ENCODE results near the gene SEPTIN6. TPM values are rescaled to one million over a fixed set of nuclear protein-coding genes. Genes with fewer than 3 reads are reported as not detected.

SEPTIN6 gene
- total and polyA plus RNA-seq, 7 experiments from 2014 or later = 151 to 315 (median 221) TPM

DNA sequence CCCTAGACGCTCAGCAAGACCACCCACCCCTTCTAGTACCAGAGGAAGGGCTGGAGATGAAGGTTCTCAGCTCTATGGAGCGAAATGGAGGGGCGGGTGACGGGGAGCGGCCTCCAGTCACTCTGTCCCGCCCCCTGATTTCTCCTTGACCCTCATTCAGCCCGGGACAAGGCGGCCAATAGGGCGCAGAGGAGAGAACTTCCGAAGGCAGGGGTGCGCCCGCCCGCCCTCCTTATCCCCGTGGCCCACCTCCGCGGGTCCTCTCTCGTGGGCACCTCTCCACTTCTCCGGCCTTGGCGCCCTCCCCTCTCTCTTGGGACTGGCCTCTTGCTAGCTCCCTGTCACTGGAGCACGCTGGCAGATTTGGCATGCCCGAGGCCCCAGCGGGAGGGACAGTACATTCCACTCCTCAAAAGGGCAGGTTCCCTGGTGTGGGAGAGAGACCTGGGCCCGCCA lies 1.1 kb upstream of the SEPTIN6 start:
- Histone ChIP-seq H3K27ac (ENCODE audit: low read depth, low read length) (peak overlapping the region; percentile 89), H3K4me1 (ENCODE audit: control insufficient read depth in 2 of 2, insufficient read depth in 2 of 2, low read length in 2 of 2) (peaks cover 0 to 5% of the 10 kb centered on the region in 2 donors), H3K9me3 (ENCODE audit: control insufficient read depth in 2 of 3, low read length in 3 of 3) (no peaks in the 10 kb centered on the region), H3K27me3 (ENCODE audit: control insufficient read depth in 2 of 2, insufficient read depth in 2 of 2, low read length in 2 of 2) (no peaks in the 10 kb centered on the region), H3K36me3 (ENCODE audit: control insufficient read depth in 2 of 3, insufficient read depth in 3 of 3, low read length in 3 of 3) (peaks cover 0 to 10% (median 0%) of the 10 kb centered on the region in 3 experiments), H3K4me3 (ENCODE audit: low read length) (peak overlapping the region; percentile 77)
- no peak for ATAC-seq
- H3K4me1 Mint-ChIP-seq = peaks cover 9 to 38% (median 14%) of the 10 kb centered on the region in 7 donors
- no peaks in the 10 kb centered on the region for H3K9me3 Mint-ChIP-seq
- intact Hi-C loops (cut with micrococcal nuclease) = loop anchor here (1.0 to 5.0 kb wide), 16 partner anchors 15 to 227 kb away; partner anchors contain the start of genes NDUFA1 (in 2 of the 2), NKRF (in 2 of the 2), RNF113A (in 2 of the 2) and RPL39 (in 2 of the 2)
- no peaks in the 10 kb centered on the region for H3K27me3 Mint-ChIP-seq
- CTCF ChIA-PET = interaction anchor here (0.5 to 3.5 kb wide), 3 partner anchors 19 to 206 kb away, joined by 3 to 20 read pairs (median 4); no protein-coding TSS in a partner anchor
- H3K36me3 Mint-ChIP-seq = peaks cover 0 to 21% (median 4%) of the 10 kb centered on the region in 5 donors
- peak overlapping the region; percentile 48 to 98 (median 67) for H3K27ac Mint-ChIP-seq
- POLR2A ChIA-PET = interaction anchor here (1.2 to 13.5 kb wide), 8 partner anchors 10 to 97 kb away, joined by 3 to 290 read pairs (median 18); partner anchors contain the start of genes NKRF, RPL39 and SOWAHD
- peak overlapping the region; percentile 75 to 100 (median 99) for H3K4me3 Mint-ChIP-seq
- no peak for DNase-seq

DNA sequence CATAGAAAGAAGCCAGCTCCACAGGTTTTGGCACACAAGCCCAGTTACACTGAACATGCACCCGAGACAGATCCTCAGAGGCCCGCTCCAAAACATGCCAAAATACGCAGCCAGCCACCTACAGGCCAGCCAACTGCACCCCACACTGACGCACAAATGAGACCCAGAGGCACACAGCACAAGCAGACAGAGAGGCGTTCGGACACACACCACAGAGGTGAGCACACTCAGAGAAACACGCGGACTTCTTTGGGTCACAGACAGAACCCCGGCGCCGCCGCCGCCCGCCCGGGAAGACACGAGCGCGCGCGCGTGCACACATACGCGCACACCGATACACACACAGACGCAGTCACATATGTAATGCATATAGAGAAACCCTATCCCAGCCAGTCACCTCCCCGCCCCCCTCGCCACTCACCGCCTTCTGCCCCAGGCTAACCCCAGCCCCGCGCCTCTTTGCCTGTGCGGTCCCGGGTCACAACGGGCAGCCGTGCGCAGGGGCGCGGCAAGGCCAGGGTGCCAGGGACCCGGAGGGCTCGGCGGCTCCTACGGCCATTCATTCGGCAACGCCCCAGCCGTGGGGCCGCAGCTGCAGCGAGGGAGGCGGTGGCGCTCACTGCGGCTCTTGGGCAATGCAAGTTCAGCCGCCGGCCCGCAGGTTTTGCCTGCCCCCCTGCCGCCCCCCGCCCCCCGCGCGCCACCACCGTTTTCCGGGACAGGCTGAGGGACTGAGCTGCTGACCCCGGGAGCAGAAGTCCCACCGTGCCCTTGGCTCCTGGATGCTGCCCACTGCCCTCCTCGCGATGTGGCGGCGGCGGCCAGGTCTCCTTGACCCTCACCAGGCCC lies 553 bp downstream of the SEPTIN6 start:
- intact Hi-C loops (cut with micrococcal nuclease) = loop anchor here (1.0 to 5.0 kb wide), 15 partner anchors 10 to 225 kb away; partner anchors contain the start of genes NDUFA1 (in 2 of the 2), RNF113A (in 2 of the 2), RPL39 (in 2 of the 2) and SLC25A5 (in 2 of the 2)
- H3K9me3 ChIP-seq (ENCODE audit: control insufficient read depth in 2 of 3, low read length in 3 of 3) = no peaks in the 10 kb centered on the region
- no peaks in the 10 kb centered on the region for H3K9me3 Mint-ChIP-seq
- peak overlapping the region; percentile 89 for H3K27ac ChIP-seq (ENCODE audit: low read depth, low read length)
- peaks cover 0 to 24% (median 4%) of the 10 kb centered on the region in 5 donors for H3K36me3 Mint-ChIP-seq
- ATAC-seq = peak; percentile 64
- CTCF ChIA-PET = interaction anchor here (0.6 to 3.5 kb wide), 8 partner anchors 10 to 94 kb away, joined by 3 to 20 read pairs (median 8); no protein-coding TSS in a partner anchor
- H3K4me1 Mint-ChIP-seq = peaks cover 8 to 50% (median 22%) of the 10 kb centered on the region in 7 donors
- H3K27me3 ChIP-seq (ENCODE audit: control insufficient read depth in 2 of 2, insufficient read depth in 2 of 2, low read length in 2 of 2) = no peaks in the 10 kb centered on the region
- peak overlapping the region; percentile 95 to 99 (median 98) for H3K27ac Mint-ChIP-seq
- peaks cover 7 to 12% of the 10 kb centered on the region in 2 donors for H3K4me1 ChIP-seq (ENCODE audit: control insufficient read depth in 2 of 2, insufficient read depth in 2 of 2, low read length in 2 of 2)
- no peaks in the 10 kb centered on the region for H3K27me3 Mint-ChIP-seq
- POLR2A ChIA-PET = interaction anchor here (0.6 to 13.5 kb wide), 19 partner anchors 9 to 868 kb away, joined by 3 to 290 read pairs (median 6); partner anchors contain the start of genes CUL4B, NKRF, RPL39 and SLC25A5
- peak; percentile 44 to 82 (median 76) for DNase-seq
- H3K4me3 Mint-ChIP-seq = peak overlapping the region; percentile 96 to 100 (median 99)
- peaks cover 0 to 10% (median 0%) of the 10 kb centered on the region in 3 experiments for H3K36me3 ChIP-seq (ENCODE audit: control insufficient read depth in 2 of 3, insufficient read depth in 3 of 3, low read length in 3 of 3)
- peak overlapping the region; percentile 77 for H3K4me3 ChIP-seq (ENCODE audit: low read length)

DNA sequence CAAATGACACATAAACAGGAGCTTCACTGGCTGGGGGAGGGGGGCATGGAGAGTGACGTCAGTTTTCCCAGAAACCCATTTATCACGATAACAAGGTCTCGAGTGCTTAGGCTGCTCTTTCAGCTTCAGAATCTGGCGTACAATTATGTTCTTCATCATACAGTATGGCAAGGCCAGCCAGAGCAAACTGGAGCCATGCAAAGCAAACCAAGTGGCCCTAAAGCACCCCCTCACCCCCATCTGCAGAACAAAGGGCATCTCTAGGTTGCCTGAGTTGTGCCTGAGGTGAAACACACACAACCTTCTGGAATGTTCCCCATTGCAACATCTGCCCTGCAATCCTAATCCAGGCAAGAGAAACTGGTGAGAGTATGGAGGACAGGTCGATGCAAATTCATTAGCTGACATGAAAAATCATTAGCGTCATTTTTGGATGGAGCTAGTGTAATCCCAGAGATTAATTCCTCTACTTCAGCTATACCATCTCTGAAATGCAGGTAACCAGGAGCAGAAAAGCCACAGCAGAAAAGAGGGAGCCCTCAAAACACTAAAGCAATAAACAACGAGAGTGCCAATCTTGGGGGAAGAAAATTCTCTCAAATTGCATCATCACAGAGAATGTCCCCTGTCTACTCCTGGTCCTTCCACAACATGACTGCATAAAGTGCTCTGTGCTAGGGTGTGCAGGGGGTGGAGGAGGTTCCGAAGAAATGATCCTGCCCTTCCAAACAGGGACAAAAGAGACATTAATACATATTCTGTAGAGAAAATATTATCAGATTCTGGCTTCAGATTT lies 1.8 kb downstream of the SEPTIN6 start:
- peak overlapping the region; percentile 96 to 100 (median 99) for H3K4me3 Mint-ChIP-seq
- no peaks in the 10 kb centered on the region for H3K27me3 Mint-ChIP-seq
- Histone ChIP-seq H3K27ac (ENCODE audit: low read depth, low read length) (peak overlapping the region; percentile 89), H3K9me3 (ENCODE audit: control insufficient read depth in 2 of 3, low read length in 3 of 3) (no peaks in the 10 kb centered on the region), H3K27me3 (ENCODE audit: control insufficient read depth in 2 of 2, insufficient read depth in 2 of 2, low read length in 2 of 2) (no peaks in the 10 kb centered on the region), H3K4me1 (ENCODE audit: control insufficient read depth in 2 of 2, insufficient read depth in 2 of 2, low read length in 2 of 2) (peaks cover 20 to 25% of the 10 kb centered on the region in 2 donors), H3K36me3 (ENCODE audit: control insufficient read depth in 2 of 3, insufficient read depth in 3 of 3, low read length in 3 of 3) (peaks cover 0 to 10% (median 0%) of the 10 kb centered on the region in 3 experiments), H3K4me3 (ENCODE audit: low read length) (peak overlapping the region; percentile 77)
- peak in 6 of 9 donors; percentile 32 to 77 (median 66) for DNase-seq
- peaks cover 0 to 26% (median 4%) of the 10 kb centered on the region in 5 donors for H3K36me3 Mint-ChIP-seq
- peak overlapping the region; percentile 95 to 99 (median 98) for H3K27ac Mint-ChIP-seq
- CTCF ChIA-PET = interaction anchor here (0.7 to 4.0 kb wide), 7 partner anchors 13 to 166 kb away, joined by 3 to 22 read pairs (median 4); partner anchors contain the start of gene SOWAHD
- intact Hi-C loops (cut with micrococcal nuclease) = loop anchor here (1.0 to 5.0 kb wide), 5 partner anchors 9 to 224 kb away; partner anchors contain the start of genes NDUFA1 (in 1 of the 2), RNF113A (in 1 of the 2), SLC25A5 (in 1 of the 2) and UBE2A (in 1 of the 2)
- POLR2A ChIA-PET = interaction anchor here (0.7 to 13.5 kb wide), 10 partner anchors 7 to 180 kb away, joined by 3 to 290 read pairs (median 10); partner anchors contain the start of genes NKRF and SOWAHD
- H3K4me1 Mint-ChIP-seq = peaks cover 8 to 63% (median 32%) of the 10 kb centered on the region in 7 donors
- H3K9me3 Mint-ChIP-seq = no peaks in the 10 kb centered on the region
- ATAC-seq = no peak

DNA sequence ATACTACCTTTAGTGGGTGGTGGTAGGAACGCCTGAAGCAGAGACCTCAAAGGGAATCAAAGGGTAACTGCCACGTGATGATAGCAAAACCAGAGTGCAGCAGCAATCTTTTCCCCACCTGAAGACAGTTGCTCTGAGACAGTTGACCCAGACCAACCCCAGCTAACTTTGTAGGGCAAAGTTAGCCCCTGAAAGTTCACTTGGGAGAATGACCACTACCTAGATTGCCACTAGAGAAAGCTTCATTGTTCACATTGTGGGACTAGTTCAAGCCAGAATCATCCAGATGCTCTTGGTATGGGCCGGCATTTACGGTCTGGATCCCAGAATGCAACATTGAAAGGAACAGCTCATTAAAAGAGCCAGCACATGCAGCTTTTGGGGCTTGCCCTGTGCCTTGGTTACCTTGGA lies 4.1 kb downstream of the SEPTIN6 start:
- Histone ChIP-seq H3K9me3 (ENCODE audit: control insufficient read depth in 2 of 3, low read length in 3 of 3) (no peaks in the 10 kb centered on the region), H3K4me3 (ENCODE audit: low read length) (peak overlapping the region; percentile 50), H3K27ac (ENCODE audit: low read depth, low read length) (peak overlapping the region; percentile 89), H3K36me3 (ENCODE audit: control insufficient read depth in 2 of 3, insufficient read depth in 3 of 3, low read length in 3 of 3) (peaks cover 0 to 10% (median 0%) of the 10 kb centered on the region in 3 experiments), H3K4me1 (ENCODE audit: control insufficient read depth in 2 of 2, insufficient read depth in 2 of 2, low read length in 2 of 2) (peaks cover 37 to 43% of the 10 kb centered on the region in 2 donors), H3K27me3 (ENCODE audit: control insufficient read depth in 2 of 2, insufficient read depth in 2 of 2, low read length in 2 of 2) (no peaks in the 10 kb centered on the region)
- DNase-seq (peak in 7 of 9 donors; percentile 26 to 81 (median 73)), ATAC-seq (peak; percentile 25)
- intact Hi-C loops (cut with micrococcal nuclease) = no loop called here
- H3K4me1 Mint-ChIP-seq = peaks cover 11 to 76% (median 48%) of the 10 kb centered on the region in 7 donors
- H3K36me3 Mint-ChIP-seq = peaks cover 0 to 32% (median 9%) of the 10 kb centered on the region in 5 donors
- ChIA-PET POLR2A (interaction anchor here (0.6 to 13.5 kb wide), 13 partner anchors 15 to 164 kb away, joined by 3 to 290 read pairs (median 4); partner anchors contain the start of genes NKRF, RPL39, SOWAHD and STEEP1), CTCF (interaction anchor here (0.8 to 4.0 kb wide), 3 partner anchors 10 to 34 kb away, joined by 4 to 22 read pairs (median 4); no protein-coding TSS in a partner anchor)
- H3K4me3 Mint-ChIP-seq = peak overlapping the region; percentile 86 to 100 (median 98)
- no peaks in the 10 kb centered on the region for H3K27me3 Mint-ChIP-seq
- peaks cover 0 to 2% (median 0%) of the 10 kb centered on the region in 11 donors for H3K9me3 Mint-ChIP-seq
- H3K27ac Mint-ChIP-seq = peak overlapping the region; percentile 94 to 99 (median 98)

DNA sequence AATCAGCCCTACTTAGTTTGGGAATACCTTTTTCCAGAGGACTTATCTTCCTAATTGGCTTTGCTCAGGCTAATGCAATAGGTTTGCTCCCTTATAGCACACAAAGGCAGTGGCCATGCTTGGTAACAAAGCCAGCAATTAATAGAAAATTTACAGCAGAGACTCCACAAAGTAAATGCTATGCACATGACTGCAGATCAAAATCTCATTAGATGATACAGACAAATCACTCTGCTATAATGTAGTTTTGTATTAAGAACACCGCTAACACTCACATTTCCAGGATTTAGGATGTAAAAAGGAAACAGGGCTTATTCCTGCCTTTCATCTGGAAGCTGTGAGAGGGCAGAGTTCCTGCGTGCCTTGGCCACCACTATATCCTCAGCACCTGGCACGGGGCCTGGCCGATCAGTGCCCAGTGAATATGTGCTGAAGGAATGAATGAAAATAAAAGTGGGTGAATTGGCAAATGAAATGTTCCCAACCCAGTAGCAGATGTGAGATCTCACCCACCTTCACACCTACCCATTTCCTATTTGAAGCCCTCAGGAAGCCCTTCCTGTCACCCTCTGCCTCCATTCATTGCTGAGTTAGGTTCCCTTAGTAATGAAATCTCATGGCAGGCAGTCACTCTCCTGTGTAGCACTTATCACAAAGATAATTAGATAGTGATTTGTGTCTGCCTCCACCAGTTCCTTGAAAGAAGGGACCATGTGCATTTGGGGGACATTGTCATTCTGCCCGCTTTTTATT lies 5.1 kb downstream of the SEPTIN6 start:
- H3K9me3 Mint-ChIP-seq = peaks cover 0 to 2% (median 0%) of the 10 kb centered on the region in 11 donors
- peaks cover 11 to 82% (median 53%) of the 10 kb centered on the region in 7 donors for H3K4me1 Mint-ChIP-seq
- Histone ChIP-seq H3K4me1 (ENCODE audit: control insufficient read depth in 2 of 2, insufficient read depth in 2 of 2, low read length in 2 of 2) (peaks cover 45 to 54% of the 10 kb centered on the region in 2 donors), H3K27me3 (ENCODE audit: control insufficient read depth in 2 of 2, insufficient read depth in 2 of 2, low read length in 2 of 2) (no peaks in the 10 kb centered on the region), H3K9me3 (ENCODE audit: control insufficient read depth in 2 of 3, low read length in 3 of 3) (no peaks in the 10 kb centered on the region), H3K27ac (ENCODE audit: low read depth, low read length) (peak overlapping the region; percentile 89), H3K4me3 (ENCODE audit: low read length) (peak overlapping the region; percentile 45), H3K36me3 (ENCODE audit: control insufficient read depth in 2 of 3, insufficient read depth in 3 of 3, low read length in 3 of 3) (peaks cover 0 to 9% (median 0%) of the 10 kb centered on the region in 3 experiments)
- peak in 3 of 9 donors; percentile 44 to 48 (median 47) for DNase-seq
- peaks cover 0 to 37% (median 9%) of the 10 kb centered on the region in 5 donors for H3K36me3 Mint-ChIP-seq
- peak overlapping the region; percentile 86 to 100 (median 98) for H3K4me3 Mint-ChIP-seq
- POLR2A ChIA-PET = interaction anchor here (1.0 to 13.5 kb wide), 3 partner anchors 14 to 104 kb away, joined by 3 to 290 read pairs (median 22); partner anchors contain the start of genes RPL39 and SOWAHD
- CTCF ChIA-PET = interaction anchor here (4.0 kb wide), 1 partner anchor 12 kb away, joined by 22 read pairs; no protein-coding TSS in a partner anchor
- H3K27me3 Mint-ChIP-seq = no peaks in the 10 kb centered on the region
- intact Hi-C loops (cut with micrococcal nuclease) = no loop called here
- no peak for ATAC-seq
- peak overlapping the region; percentile 95 to 99 (median 98) for H3K27ac Mint-ChIP-seq
